Measurements from ENCODE around the gene TEKTIP1. TPM values are rescaled to one million over a fixed set of nuclear protein-coding genes. Genes with fewer than 3 reads are reported as not detected.
A peak's percentile ranks its signal among the peaks of the same experiment; 100 is the strongest.

Gene TEKTIP1
- total RNA-seq, 1 donor from 2014 or later, result not detected

- Histone ChIP-seq H3K36me3 (ENCODE audit: control insufficient read depth, insufficient read depth, low read length) (peaks cover 1% of the 10 kb centered on the region), H3K4me3 (ENCODE audit: low read depth, low read length) (no peak overlapping the region), H3K27me3 (ENCODE audit: control insufficient read depth, insufficient read depth, low read length) (no peaks in the 10 kb centered on the region)
- TF ChIP-seq CTCF (IDR thresholded peaks at IDR 0.05; ENCODE audit: insufficient read depth, low read length, poor library complexity, severe bottlenecking), result no peak
- DNase-seq (ENCODE audit: low read depth), result peak; percentile 49
Observed at GRCh38 chr19:3554254-3555083, 15.5 kb downstream of the TEKTIP1 start.

GRCh38 chr19:3555653-3556422, 16.9 kb downstream of the TEKTIP1 start:
- peak overlapping the region; percentile 89 for H3K4me3 ChIP-seq (ENCODE audit: low read depth, low read length)
- no peak for TF ChIP-seq CTCF (IDR thresholded peaks at IDR 0.05; ENCODE audit: insufficient read depth, low read length, poor library complexity, severe bottlenecking)
- H3K27me3 ChIP-seq (ENCODE audit: control insufficient read depth, insufficient read depth, low read length), result no peaks in the 10 kb centered on the region
- peaks cover 1% of the 10 kb centered on the region for H3K36me3 ChIP-seq (ENCODE audit: control insufficient read depth, insufficient read depth, low read length)
- DNase-seq (ENCODE audit: low read depth), result no peak

- DNase-seq (ENCODE audit: low read depth), result no peak
- H3K27me3 ChIP-seq (ENCODE audit: control insufficient read depth, insufficient read depth, low read length), result no peaks in the 10 kb centered on the region
- peaks cover 1% of the 10 kb centered on the region for H3K36me3 ChIP-seq (ENCODE audit: control insufficient read depth, insufficient read depth, low read length)
- no peak for TF ChIP-seq CTCF (IDR thresholded peaks at IDR 0.05; ENCODE audit: insufficient read depth, low read length, poor library complexity, severe bottlenecking)
- H3K4me3 ChIP-seq (ENCODE audit: low read depth, low read length), result peak overlapping the region; percentile 89
Observed at GRCh38 chr19:3556423-3556977, 17.5 kb downstream of the TEKTIP1 start.

- TF ChIP-seq CTCF (IDR thresholded peaks at IDR 0.05; ENCODE audit: insufficient read depth, low read length, poor library complexity, severe bottlenecking), result no peak
- Histone ChIP-seq H3K4me3 (ENCODE audit: low read depth, low read length) (peak overlapping the region; percentile 89), H3K27me3 (ENCODE audit: control insufficient read depth, insufficient read depth, low read length) (no peaks in the 10 kb centered on the region), H3K36me3 (ENCODE audit: control insufficient read depth, insufficient read depth, low read length) (peaks cover 1% of the 10 kb centered on the region)
- no peak for DNase-seq (ENCODE audit: low read depth)
Observed at GRCh38 chr19:3556978-3557460, 18.0 kb downstream of the TEKTIP1 start.

GRCh38 chr19:3557461-3558248, 18.7 kb downstream of the TEKTIP1 start, which contains the start of gene MFSD12:
TSS of gene MFSD12 (minus strand) at chr19:3557586. CDS start at chr19:3557403, 183 bp downstream.
- Histone ChIP-seq H3K27me3 (ENCODE audit: control insufficient read depth, insufficient read depth, low read length) (no peaks in the 10 kb centered on the region), H3K4me3 (ENCODE audit: low read depth, low read length) (peak within 1 kb of the TSS; percentile 89)

More at GRCh38 chr19:3557461-3558248, 18.7 kb downstream of the TEKTIP1 start, which contains the start of gene MFSD12:
- peak; percentile 77 for DNase-seq (ENCODE audit: low read depth)
- no peak for TF ChIP-seq CTCF (IDR thresholded peaks at IDR 0.05; ENCODE audit: insufficient read depth, low read length, poor library complexity, severe bottlenecking)
- peaks cover 1% of the 10 kb centered on the region for H3K36me3 ChIP-seq (ENCODE audit: control insufficient read depth, insufficient read depth, low read length)

Measured in kidney epithelial cell (primary cell).